ENCODE results near the gene SLC12A4.

- TF ChIP-seq POLR2A (IDR thresholded peaks at IDR 0.05) (no peak), CTCF (IDR thresholded peaks at IDR 0.05) (no peak), POLR2AphosphoS5 (IDR thresholded peaks at IDR 0.05) (no peak), EP300 (IDR thresholded peaks at IDR 0.05; ENCODE audit: low read depth) (no peak)
Observed at GRCh38 chr16:67917140-67917851, 51.1 kb downstream of the SLC12A4 start.

Data from transverse colon (tissue), 4 donors.